HepG2 (cell line): ENCODE measurements around the gene ZG16. TPM values are rescaled to one million over a fixed set of nuclear protein-coding genes. Genes with fewer than 3 reads are reported as not detected.

Source experiments
- ATF1 ChIP-seq: IDR thresholded peaks from 2 replicates; pipeline ENCODE4 v1.6.1; 2016; ENCODE audit warnings: mild to moderate bottlenecking, control low read depth
- CBX2 ChIP-seq, 2 experiments: fragments of 200-600 bp in 1 of 2; sonication (generic); formaldehyde crosslinking in 1 of 2; IDR thresholded peaks; 2 replicates each; pipeline versions ENCODE4 v1.7.0 to v1.8.1; 2018 to 2022; ENCODE audit warnings: low read depth in 2 of 2, low read length in 1 of 2, mild to moderate bottlenecking in 1 of 2, missing genetic modification reagents in 1 of 2
- CEBPB ChIP-seq: IDR thresholded peaks from 2 replicates; pipeline ENCODE4 v1.6.1; 2011; ENCODE audit warnings: low read depth, low read length, improper control_type of control experiment, borderline replicate concordance
- MAFF ChIP-seq: IDR thresholded peaks from 2 replicates; pipeline ENCODE4 v1.6.1; 2011; ENCODE audit warnings: low read depth, low read length, improper control_type of control experiment
- MTERF4 ChIP-seq: sonication (generic); formaldehyde crosslinking; IDR thresholded peaks from 2 replicates; pipeline ENCODE4 v1.8.0; 2023; ENCODE audit warnings: mild to moderate bottlenecking, missing genetic modification reagents
- NFKBIZ ChIP-seq: IDR thresholded peaks from 2 replicates; pipeline ENCODE4 v1.6.1; 2018; ENCODE audit warnings: missing genetic modification reagents, missing compliant biosample characterization
- RCOR2 ChIP-seq: IDR thresholded peaks from 2 replicates; pipeline ENCODE4 v1.6.1; 2016; ENCODE audit warnings: missing biosample characterization, missing genetic modification reagents
- YEATS4 ChIP-seq: sonication (generic); formaldehyde crosslinking; IDR thresholded peaks from 2 replicates; pipeline ENCODE4 v1.4.0; 2020; ENCODE audit warnings: missing genetic modification reagents, borderline replicate concordance
- ZBTB44 ChIP-seq: sonication (generic); formaldehyde crosslinking; IDR thresholded peaks from 2 replicates; pipeline ENCODE4 v1.4.0; 2020; ENCODE audit warnings: missing genetic modification reagents
- ZFX ChIP-seq: sonication (generic); formaldehyde crosslinking; IDR thresholded peaks from 2 replicates; pipeline ENCODE4 v1.4.0; 2020; ENCODE audit warnings: mild to moderate bottlenecking, low read depth, missing genetic modification reagents, moderate library complexity
- ZNF318 ChIP-seq: sonication (generic); formaldehyde crosslinking; IDR thresholded peaks from 2 replicates; pipeline ENCODE4 v1.4.0; 2020; ENCODE audit warnings: mild to moderate bottlenecking, missing genetic modification reagents
- ZNF567 ChIP-seq: sonication (generic); formaldehyde crosslinking; IDR thresholded peaks from 2 replicates; pipeline ENCODE4 v1.8.1; 2023; ENCODE audit warnings: mild to moderate bottlenecking, missing genetic modification reagents, borderline replicate concordance
- polyA plus RNA-seq, 8 experiments: library from polyadenylated mRNA; depleted of rRNA in 3 of 8; stranded (reverse) in 7 of 8; unstranded in 1 of 8; fragments of >200 nt; fragmentation: Illumina TruSeq in 4 of 8; extraction: Trizol in 4 of 8; gene quantifications; 2 replicates each; pipeline versions ENCODE4 v1.2.1 to v1.2.3, GENCODE V29; 2011 to 2016; ENCODE audit warnings: low read depth in 4 of 8, missing spikeins in 1 of 8, mixed read lengths in 1 of 8; ENCODE audit not compliant: insufficient read depth in 1 of 8
- total RNA-seq, 5 experiments: library from RNA; depleted of rRNA; stranded (reverse); fragments of >200 nt; fragmentation: Illumina TruSeq; extraction: Trizol; gene quantifications; 2 replicates each; pipeline ENCODE4 v1.2.3, GENCODE V29; 2016; ENCODE audit warnings: low read depth in 1 of 5
- TF ChIP-seq, protein P1 (sequence below): sonication (generic); formaldehyde crosslinking; IDR thresholded peaks from 2 replicates; pipeline ENCODE4 v1.4.0; 2020; ENCODE audit warnings: missing genetic modification reagents, mild to moderate bottlenecking, borderline replicate concordance

ZG16 gene
- total and polyA plus RNA-seq, 2 of the 13 experiments (the other 11 are each of a cell fraction or from before 2014, with no cell fraction given) = 0.04 to 0.07 TPM

GRCh38 chr16:29807426-29808218 is 29.6 kb downstream of the ZG16 start (continued):
- TF ChIP-seq, protein P1, sequence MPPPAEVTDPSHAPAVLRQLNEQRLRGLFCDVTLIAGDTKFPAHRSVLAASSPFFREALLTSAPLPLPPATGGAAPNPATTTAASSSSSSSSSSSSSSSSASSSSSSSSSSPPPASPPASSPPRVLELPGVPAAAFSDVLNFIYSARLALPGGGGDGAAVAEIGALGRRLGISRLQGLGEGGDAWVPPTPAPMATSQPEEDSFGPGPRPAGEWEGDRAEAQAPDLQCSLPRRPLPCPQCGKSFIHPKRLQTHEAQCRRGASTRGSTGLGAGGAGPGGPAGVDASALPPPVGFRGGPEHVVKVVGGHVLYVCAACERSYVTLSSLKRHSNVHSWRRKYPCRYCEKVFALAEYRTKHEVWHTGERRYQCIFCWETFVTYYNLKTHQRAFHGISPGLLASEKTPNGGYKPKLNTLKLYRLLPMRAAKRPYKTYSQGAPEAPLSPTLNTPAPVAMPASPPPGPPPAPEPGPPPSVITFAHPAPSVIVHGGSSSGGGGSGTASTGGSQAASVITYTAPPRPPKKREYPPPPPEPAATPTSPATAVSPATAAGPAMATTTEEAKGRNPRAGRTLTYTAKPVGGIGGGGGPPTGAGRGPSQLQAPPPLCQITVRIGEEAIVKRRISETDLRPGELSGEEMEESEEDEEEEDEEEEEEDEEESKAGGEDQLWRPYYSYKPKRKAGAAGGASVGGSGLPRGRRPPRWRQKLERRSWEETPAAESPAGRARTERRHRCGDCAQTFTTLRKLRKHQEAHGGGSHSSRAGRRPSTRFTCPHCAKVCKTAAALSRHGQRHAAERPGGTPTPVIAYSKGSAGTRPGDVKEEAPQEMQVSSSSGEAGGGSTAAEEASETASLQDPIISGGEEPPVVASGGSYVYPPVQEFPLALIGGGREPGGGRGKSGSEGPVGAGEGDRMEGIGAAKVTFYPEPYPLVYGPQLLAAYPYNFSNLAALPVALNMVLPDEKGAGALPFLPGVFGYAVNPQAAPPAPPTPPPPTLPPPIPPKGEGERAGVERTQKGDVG = peak; percentile 97
- TF ChIP-seq RCOR2 (CRISPR knock-in tag) (0 out of 2 replicates have a peak, but pooled peaks have one; percentile 29), MTERF4 (CRISPR knock-in tag) (peak; percentile 99), ZNF318 (peak; percentile 99), ZFX (CRISPR knock-in tag) (peak; percentile 97), ZNF567 (CRISPR knock-in tag) (no peak), MAFF (no peak; the same call in 1 of the 2 replicates), ATF1 (CRISPR knock-in tag) (no peak), CBX2 (IDR thresholded peaks at IDR 0.05; ENCODE audit: low read depth, low read length) (no peak), CBX2 (CRISPR knock-in tag; IDR thresholded peaks at IDR 0.05; ENCODE audit: low read depth) (no peak; the same call in 1 of the 2 replicates), CEBPB (no peak), ZBTB44 (CRISPR knock-in tag) (peak; percentile 93; the same call in 1 of the 2 replicates), YEATS4 (peak; percentile 90), NFKBIZ (peak; percentile 92)
